Germinal center (tissue), 1 donor: ENCODE data around the gene PRAC1.

Experiments used
- DNase-seq: peaks from one replicate; pipeline ENCODE4 v3.0.0; 2012; ENCODE audit warnings: mixed read lengths, low spot score

The PRAC1 gene

GRCh38 chr17:48747445-48748363 is 25.4 kb upstream of the PRAC1 start:
- no peak for DNase-seq

DNA sequence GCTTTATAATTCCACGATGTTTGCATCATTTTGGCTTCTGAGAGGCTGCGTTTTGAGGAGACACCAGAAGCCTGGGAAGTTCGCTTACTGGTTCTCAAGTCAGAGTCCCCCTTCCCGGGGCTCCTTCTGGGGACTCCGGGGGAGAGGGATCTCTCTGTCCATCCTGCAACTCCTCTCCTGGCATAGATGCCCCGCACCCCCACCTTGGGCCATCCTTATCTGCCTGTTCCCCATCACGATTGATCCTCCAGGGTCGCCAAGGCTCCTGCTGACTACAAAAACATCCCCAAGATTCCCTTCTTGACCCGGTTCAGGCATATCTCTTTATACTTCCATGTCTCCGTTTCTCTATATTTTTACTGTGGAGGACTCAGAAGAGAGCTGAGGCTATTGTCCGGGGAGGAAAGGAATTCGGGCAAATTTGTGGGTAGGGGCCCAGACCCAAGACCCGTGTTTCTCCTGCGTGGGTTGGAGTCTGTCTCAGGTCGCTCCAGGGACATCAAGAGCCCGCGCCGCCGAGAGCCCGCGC is 24.7 kb upstream of the PRAC1 start:
- no peak for DNase-seq

GRCh38 chr17:48745381-48746275 is 23.3 kb upstream of the PRAC1 start:
- DNase-seq, result no peak

GRCh38 chr17:48740537-48740936 is 18.2 kb upstream of the PRAC1 start:
- no peak for DNase-seq

DNA sequence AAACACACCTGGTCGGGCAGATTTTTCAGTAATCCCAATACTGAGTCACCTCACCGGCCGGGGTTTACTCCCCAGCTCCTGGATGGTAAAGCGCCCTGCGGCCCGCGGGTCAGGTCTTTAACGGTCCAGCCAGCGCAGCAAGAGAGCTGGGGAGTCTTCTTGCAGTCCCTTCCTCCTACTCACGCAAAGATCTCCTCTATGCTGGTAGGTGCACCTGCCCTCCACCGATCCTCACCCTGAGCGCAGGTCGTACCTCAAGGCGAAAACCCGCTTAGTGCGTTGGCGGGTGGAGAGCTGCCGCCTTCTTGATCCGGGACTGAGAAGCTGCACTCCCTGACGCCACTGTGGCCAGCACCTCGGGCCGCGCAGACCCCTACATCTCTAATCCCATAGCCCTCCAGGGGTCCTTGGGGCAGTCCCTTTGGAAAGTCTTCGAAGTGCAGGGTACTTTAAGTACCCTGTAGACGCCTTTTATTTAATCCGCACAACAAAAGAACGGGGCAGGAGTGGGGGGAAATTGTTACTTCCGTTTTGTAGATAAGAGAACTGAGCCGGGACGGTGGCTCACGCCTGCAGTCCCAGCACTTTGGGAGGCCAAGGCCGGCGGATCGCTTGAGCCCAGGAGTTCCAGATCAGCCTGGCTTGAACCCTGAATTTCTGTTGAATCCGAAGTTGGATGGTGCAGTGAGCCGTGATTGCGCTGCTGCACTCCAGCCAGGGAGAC is 16.6 kb upstream of the PRAC1 start:
- no peak for DNase-seq

DNA sequence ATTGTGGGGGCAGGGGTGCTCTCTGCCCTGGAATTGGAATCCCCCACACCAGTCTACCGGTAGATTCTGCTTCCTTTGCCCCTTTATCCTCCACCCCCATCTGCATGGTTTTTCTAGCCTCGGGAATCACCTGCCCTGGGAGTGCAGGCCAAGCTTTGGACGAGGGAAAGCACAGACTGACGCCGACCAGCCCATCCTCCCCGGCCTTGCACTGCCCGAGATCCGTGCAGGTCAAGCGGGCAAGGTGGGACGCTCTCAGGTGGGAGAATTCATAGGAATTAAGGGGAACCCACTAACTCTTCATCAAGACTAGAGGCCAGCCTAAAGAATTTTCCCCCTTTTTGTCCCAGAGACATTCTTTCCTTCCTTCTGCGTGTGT is 16.1 kb upstream of the PRAC1 start:
- DNase-seq, result no peak

GRCh38 chr17:48737330-48738043 is 15.2 kb upstream of the PRAC1 start:
- no peak for DNase-seq

DNA sequence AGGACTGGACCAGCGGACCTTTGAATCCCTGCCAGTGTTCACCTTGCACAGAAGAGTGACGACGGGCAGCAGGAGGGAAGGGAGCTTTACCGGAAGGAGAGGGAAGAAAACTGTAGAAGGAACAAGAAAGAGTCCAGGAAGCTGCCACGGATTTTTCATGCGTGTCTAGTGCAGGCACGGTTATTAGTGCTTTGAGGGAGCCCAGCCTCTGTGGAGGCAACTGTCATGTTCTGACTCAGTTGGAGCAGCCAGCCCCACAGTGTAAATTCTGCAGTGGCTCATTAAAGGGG is 12.7 kb upstream of the PRAC1 start:
- no peak for DNase-seq

GRCh38 chr17:48734333-48735061 is 12.2 kb upstream of the PRAC1 start:
- no peak for DNase-seq

DNA sequence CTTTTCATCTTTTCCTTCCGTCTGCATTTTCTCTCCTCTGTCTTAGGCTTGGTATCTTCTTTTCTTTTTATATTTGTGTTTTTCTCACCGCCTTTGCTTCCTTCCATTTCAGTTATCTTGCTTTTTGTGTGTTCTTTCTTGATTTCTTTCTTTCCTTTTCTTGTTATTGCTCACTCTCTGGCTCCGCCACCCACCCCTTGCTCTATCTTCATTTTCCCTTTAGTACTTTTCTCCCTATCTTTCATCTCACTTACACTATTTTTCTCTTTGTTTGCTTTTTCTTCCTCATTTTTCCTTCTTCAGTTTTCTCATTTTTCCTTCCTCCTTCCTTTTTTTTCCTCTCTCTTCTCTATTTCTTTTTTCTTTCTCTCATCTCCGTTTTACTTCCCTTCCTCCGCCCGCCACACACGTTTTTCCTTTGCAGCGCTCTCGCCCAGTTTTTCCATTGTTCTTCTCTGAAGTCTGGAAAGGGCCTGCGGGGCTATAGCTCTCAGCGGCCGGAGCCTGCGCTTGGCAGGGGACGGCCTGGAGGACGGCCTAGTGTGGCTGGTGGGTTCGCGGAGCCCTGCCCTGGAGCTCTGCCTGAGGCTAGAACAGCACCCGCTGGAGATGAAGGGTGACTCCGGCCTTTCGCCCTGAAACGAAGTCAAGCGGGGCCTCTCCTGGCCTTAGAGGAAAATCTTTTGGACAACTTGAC is 11.5 kb upstream of the PRAC1 start:
- no peak for DNase-seq

DNA sequence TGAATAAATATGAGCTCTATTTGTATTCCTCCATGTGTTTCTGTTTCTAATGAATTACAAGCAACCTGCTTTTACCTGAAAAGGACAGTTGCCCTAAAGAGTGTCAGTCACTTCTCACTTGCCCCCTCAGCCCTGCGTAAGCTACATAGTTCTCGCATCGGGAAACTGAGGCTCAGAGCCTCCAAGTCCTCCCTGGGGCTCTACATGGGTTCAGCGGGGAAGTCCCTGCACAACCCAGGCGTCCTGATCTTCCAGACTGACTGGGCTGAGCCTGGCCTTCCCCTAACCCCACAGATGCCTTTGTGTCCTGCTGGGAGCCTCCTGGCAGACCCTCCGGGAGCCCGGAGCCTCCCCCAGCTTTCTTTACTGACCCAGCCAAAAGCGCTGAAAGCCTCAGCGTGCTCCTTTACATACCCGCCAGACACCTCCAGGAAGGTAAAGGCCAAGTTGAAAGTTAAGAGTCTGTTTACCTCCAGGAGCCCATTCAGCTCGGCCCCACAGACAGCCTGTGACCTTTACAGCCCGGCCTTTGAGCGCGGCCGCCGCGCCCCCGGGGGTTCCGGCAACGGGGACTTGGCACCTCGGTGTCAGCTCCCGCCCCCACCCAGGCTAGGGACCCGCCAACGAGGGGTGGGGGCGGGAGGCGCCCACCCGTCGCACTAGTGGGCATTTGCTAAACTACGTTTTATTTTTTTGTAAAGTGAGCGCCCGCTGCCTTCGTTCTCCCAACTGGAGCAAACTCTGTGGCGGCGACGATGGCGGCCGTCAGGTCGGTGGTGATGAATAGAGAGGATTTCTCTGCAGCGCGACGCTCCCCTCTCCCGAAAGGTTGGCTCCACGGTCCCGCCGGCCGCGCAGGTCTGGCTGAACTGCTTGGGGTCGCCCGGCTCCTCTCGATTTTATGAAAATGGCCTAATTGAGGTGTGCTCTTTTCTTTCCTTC is 10.6 kb upstream of the PRAC1 start:
- DNase-seq, result no peak

- no peak for DNase-seq
Observed at GRCh38 chr17:48731355-48731754, 9.0 kb upstream of the PRAC1 start.

GRCh38 chr17:48730240-48730550 is 7.9 kb upstream of the PRAC1 start:
- no peak for DNase-seq

DNA sequence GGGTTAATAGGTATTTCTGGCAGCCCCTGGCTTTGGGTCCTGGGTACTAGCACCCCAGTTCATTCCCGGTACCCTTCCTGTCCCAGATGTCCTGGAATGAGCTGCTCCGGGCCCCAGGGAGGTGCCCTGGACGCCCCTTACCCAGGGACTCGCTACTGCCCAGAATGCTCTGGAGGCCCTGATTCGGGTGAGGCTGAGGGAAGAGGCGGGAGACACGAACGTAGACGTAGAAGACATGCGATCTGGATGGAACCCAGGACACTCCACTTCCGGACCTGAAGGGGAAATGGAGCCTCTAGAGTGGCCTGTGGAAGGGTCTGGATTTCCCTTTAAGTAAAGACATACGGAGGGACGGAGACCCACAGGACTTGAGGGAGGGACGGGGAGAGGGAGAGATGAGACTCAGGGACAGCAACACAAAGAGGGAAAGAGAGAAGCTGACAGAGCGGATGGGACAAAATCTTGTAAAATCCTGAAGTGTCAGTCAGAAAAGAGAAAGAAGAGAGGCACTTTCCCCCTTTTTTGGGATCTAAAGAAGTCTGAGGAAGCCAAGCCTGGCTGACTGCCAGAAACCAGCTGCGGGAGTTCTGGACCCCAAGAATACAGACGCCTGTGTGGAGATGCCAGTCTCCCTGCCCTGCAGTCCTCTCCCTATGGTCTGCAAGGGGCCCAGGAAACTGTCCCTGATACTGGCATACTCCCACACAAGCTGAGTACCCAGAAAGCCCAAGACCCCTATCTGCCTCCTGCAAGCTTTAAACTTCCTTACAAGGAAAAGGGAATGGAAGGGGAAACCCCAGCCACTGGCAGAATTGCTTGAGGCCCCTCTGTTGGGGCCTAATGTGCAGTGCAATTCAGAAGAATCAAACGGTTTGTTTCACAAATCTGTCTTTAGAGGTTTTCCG is 7.3 kb upstream of the PRAC1 start:
- no peak for DNase-seq

- DNase-seq, result no peak
Observed at GRCh38 chr17:48728232-48729231, 6.2 kb upstream of the PRAC1 start, which contains the start of gene HOXB13. TSS of gene HOXB13 (minus strand) at chr17:48728750. CDS start at chr17:48728593, 157 bp downstream.

DNA sequence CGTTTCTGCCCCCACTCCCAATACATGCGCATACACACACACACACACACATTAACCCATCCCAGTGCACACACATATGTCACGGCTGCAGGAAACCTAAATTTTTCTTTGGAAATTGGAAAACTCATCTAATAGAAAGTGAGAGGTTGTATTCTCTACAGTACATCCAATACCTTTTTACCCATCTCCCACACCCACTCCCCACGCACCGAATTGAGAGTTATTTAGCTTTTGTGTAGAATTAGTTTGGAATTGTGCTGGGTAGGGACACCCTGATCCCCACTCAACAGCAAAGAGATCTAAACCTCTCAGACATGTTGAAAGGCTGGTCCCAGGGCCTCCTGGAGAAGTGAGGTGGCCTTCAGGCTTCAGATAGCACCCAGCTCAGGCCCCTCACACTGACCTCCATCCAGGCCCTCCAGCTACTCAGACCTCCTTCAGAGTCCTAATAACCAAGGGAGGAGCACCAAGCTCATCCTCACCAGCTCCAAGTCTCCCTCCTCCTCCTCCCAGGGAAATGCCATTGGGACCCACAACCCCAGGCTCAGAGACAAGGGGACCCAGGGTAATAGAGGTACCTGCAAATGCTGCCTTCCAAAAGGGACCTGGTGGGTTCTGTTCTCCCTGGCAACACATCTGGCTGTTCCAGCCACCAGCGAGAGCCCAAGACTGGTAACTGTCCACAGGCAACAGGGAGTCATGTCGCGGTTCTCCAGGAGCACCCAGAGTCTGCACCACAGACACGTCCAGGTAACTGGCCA is 5.3 kb upstream of the PRAC1 start:
- no peak for DNase-seq
